Islet of Langerhans (tissue), 1 donor: ENCODE measurements around the gene SH3RF3.
"Not testable (repeated sequence)": the region's sequence is repeated elsewhere in the genome, so short reads cannot be mapped to it uniquely, and the experiment has no call there.

ENCODE experiments used
- FAIRE-seq: peaks from one replicate; lab custom pipeline; 2011; peaks lifted over from hg19 to GRCh38; lab: Jason Lieb, UNC

The SH3RF3 gene

DNA sequence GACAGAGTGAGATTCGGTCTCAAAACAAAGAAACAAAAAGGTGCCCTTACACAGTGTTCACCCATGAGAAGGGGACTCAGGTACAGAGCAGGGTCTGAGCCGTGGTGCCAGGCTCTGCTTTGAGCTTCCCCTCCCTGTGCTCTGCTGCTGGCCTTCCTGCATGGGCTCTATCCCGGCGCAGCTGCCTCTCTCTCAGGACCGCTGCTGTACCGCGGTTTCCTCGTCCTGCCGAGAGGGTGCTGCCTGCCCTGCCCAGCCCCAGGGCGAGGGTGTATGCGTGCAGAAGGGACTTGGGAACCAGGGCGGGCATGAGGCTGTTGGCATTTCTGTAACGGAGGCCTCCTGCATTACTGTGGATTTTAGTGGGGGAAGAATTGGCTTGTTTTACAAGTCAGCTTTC, 30.1 kb downstream of the SH3RF3 start:
- FAIRE-seq = no peak

DNA sequence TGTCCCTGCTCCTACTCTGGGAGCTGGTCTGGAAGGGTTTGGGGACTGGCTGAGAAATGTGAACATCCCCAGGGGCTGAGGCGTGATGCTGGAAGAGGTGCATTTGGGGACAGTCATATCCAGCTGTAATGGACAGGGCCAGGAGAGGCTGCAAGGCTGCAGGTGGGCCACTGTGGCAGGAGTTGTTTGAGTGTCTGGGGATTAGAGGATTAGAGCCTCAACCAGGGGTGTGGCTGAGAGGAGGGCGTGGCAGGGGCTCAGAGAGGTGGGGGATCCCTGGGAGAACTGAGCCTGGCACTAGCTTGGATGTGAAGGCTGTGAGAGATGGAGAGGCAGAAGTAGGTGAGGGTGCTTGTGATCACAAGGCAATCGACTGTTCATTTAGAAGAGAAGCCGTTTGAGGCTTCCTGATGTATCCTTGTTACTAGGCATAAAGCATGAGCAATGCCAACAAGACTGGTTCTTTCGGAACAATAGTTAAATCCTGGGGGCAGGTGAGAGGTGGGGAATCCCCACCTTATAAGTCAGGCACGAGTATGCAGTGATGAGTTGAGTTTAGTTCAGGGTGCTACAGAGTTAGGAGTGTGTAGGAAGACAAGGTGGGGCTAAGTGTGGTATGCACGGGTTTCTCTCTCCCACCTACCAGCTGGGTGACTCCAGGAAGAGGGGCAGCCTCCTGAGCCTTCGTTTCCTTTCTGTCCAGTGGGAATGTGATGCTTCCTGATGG, 31.9 kb downstream of the SH3RF3 start:
- no peak for FAIRE-seq

- not testable (repeated sequence) for FAIRE-seq
Observed at GRCh38 chr2:109162367-109162766, 33.4 kb downstream of the SH3RF3 start.

- FAIRE-seq = no peak
Observed at GRCh38 chr2:109162999-109163398, 34.0 kb downstream of the SH3RF3 start.

DNA sequence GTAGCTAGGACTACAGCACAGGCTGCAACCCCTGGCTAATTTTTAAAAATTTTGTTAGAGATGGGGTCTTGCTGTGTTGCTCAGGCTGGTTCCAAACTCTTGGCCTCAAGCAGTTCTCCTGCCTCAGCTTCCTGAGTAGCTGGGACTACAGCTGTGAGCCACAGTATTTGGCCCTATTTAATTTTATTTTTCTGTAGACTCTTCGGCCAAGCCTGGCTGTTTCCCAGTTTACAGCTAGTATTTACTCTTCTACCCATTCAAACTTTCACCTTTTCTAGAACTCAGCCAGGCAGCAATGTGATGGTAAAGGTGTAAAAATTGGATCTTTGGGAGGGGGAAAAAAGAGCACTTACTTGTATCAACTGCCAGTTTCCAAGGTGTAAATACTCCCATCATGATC, 35.3 kb downstream of the SH3RF3 start:
- FAIRE-seq = no peak

GRCh38 chr2:109164739-109165221, 35.8 kb downstream of the SH3RF3 start:
- FAIRE-seq = no peak

GRCh38 chr2:109166811-109167210, 37.8 kb downstream of the SH3RF3 start:
- FAIRE-seq = no peak

GRCh38 chr2:109168086-109168485, 39.1 kb downstream of the SH3RF3 start:
- FAIRE-seq = no peak

DNA sequence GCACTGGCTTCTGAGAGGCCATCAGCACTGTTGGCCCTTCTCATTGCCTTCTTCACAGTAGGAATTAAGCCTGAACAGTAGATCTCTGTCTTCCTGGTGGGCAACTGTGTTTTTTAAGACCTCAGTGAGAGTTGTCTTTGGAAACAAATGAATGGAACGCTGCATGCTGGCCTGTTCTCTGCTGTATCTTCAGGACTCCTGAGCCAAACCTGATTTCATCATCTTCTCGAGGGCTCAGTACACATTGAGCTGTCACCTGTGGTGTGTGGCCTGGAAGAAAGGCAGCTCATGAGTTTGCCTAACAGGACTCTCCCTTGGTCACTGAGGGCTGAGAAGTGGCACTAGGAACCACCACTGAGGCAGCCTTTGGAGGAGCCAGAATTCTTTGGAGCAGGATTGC, 39.7 kb downstream of the SH3RF3 start:
- FAIRE-seq = no peak

GRCh38 chr2:109170645-109171044, 41.6 kb downstream of the SH3RF3 start:
- no peak for FAIRE-seq

- no peak for FAIRE-seq
Observed at GRCh38 chr2:109171444-109172334, 42.7 kb downstream of the SH3RF3 start.

DNA sequence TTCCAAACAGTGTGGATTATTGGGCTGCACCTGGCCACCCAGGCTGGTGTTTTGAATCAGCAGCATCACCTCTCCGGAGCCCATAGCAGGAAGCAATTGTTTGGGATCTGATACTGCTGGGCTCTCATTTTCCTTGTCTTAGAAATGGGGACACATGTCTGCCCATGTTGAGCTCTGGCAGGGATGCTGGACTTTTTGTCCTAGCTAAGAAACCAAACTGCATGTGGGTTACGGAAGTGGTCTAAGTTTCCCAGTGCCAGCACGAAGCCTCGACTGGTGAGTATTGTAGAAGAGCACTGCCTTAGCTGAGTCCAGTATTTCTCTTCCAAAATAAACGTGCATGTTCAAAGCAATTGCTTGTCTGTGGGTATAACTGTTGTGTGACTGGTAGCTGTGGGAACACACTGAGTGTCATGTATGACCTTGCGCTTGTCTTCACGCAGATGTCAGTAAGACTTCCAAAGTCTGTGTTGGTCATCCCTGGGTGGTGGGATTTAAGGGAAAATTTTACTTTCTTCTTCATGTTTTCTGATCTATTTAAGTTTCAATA, 43.6 kb downstream of the SH3RF3 start:
- FAIRE-seq = no peak

DNA sequence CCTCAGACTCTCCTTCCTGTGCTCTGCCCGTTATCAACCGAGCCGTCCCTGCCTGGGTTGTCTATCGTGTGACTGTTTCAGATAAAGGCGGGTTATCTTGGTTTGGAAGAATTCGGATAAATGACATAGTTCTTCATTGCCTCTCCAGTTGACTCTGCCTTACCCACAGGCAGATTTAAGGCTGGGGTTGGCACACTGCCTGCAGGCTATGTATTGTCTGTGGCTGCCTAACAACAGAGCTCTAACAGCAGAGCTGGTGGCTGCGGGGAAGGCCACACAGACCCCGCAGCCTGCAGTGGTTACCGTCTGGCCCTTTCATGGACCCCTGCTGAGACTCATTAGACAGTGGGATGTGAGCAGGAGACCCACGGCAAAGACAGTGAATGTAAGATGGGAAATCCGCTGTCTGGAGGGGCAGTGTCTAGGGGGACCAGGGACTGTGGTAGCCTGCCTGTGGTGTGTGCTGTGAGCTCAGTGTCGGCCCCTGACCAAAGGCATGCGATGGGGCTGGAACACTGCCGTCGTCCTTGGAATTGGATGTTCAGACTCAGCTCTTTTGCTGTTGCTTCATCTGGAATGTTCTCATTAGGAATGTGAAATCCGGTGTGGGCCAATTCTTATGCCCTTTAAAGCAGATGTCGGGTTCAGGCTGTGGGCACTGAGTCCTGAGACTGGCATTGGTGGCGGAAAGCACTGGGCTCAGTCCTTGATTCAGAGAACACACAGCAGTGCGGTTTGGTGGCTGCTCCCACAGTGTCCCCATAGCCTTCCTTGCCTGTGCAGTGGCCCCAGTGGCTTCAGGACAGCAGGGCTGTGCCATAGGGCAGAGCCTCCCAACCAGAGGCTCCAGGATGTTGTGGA, 44.5 kb downstream of the SH3RF3 start:
- no peak for FAIRE-seq

GRCh38 chr2:109174214-109174613, 45.2 kb downstream of the SH3RF3 start:
- FAIRE-seq = no peak

DNA sequence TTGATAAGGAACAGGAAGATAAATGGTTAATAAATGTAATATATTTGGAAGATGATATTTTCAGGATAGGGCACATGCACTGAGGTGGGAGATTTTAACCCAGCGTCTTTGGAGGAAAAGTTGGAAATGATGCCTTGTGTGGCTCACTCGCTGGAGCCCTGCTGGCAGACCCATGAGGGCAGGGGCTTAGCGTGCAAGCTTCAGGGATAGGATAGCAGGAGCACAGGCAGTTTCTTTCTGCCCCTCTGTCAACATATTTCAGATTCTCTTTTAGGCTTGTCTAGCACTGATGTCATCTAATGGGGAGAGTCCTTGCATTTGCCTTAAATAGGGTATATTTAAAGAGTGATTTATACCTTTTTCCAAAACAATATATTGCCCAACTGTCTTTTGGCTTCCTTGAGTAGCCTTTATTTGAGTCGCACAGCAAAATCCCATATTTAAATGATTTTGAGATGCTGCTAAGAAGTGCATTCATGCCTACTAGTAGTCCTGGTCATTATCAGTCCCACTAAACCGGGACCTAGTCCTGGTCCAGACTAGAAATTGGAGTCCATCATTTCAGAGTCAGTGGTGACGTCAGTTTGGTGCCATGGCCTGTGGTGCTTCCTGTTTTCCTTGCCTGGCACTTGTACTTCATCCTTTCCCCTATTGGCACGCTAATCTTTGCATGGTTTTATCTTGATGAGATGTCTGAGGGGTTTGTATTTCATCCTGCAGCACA, 45.8 kb downstream of the SH3RF3 start:
- FAIRE-seq = no peak

DNA sequence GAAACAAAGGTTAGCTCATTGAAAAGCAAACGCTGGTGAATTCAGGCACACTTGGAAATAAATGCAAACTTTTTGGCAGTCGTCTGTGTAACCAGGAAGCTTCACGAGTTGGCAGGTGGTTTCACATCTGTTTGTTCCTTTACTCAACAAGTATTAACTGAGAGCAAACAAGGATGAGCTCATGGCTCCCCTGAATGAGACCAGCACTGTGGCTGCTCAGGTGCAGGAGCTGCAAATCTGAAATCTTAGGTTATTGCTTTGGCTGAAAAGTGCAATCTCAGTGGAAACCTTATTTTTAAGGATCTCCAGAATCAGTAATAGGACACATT, 46.3 kb downstream of the SH3RF3 start:
- no peak for FAIRE-seq

- no peak for FAIRE-seq
Observed at GRCh38 chr2:109176928-109177327, 47.9 kb downstream of the SH3RF3 start.

DNA sequence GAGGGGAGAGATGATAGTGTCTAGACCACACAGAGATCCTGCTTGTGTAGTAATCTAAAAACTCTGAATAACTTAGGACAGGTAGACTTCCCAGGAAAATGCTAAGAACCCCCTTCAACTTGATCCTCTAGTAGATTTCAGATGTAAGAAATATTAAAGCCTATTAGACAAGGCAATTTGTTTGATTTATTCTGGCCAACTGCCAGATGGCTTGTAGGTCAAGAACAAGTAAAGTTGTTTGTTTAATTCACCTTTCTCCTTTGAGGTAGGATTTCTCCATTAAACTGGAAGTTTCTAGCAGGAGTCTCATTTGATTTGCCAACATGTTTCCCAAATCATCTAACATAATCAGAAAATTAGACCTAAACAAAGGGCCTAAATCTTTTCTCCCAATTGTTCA, 48.6 kb downstream of the SH3RF3 start:
- no peak for FAIRE-seq

DNA sequence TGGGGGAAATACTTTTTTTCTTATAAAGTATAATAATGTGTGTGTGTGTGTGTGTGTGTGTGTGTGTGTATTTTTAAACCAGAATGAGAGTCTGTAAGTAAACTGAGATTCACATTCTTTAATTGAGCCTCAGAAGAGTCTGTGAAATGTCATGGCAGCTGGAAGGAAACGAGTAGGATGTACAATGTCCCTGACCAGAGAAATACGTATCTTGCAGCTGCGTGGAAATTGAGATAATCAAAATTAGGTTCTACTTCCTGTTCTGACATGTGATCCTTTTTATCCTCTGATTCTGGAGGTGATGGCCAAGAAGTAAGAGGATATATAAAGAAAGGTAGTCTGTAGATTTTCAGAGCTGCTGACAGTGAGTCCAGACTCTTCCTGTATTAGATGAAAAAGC, 50.0 kb downstream of the SH3RF3 start:
- no peak for FAIRE-seq

DNA sequence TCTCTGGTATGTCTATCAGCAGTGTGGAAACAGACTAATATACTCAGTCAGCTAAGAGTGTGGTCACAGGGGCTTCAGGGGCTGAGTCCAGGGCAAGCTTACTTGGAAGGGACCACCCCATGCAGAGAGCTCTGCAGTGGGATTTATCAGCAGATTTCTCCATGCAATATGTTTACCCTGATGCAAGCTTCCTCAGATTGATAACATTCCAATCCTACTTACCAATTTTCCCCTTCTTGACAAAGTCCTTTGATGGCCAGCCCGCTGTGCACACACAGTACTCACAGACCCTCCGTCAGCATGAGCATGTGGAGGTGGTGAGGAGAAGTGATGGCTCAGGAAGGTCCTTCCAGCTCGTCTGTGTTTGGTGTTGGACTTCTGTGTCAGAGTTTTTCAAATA, 51.8 kb downstream of the SH3RF3 start:
- FAIRE-seq = no peak

DNA sequence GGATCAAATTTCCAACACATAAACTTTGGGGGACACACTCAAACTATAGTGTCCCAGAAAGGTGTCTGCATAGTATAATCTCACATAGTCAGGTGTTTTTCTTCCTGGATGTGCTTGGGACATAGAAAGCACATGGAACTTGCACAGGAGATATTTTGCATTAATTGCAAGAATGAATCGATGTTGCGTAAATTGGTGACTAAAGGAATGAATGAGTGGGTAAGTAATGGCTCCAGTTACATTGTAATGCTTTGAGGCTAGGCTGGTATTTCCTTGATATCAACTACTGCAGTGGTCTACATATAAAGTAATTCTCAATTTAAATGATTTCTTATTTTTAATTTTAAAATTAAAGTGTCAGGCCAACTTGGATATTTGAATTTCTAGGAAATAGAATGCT, 53.4 kb downstream of the SH3RF3 start:
- FAIRE-seq = no peak

DNA sequence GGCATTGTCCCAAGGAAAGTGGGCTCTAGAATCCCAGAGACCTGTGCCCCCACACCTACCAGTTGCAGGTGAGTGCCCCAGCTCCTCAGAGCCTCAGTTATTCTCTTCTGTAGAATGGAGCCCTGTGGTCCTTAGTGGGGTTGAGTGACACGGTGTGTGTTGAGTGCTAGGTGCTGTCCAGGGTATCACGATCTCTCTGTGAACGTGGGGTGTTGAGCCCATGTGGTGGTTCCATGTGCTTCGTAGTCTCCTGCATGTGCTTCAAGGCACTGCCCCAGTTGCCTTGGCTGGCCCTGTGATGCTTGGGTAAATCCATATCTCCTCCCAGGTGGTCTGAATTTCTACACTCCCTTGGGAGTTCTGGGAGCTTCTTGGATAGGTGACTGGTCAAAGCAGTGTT, 54.9 kb downstream of the SH3RF3 start:
- FAIRE-seq = no peak
